B cell (primary cell): ENCODE results near the gene MUC4.

ENCODE experiments used
- EZH2 ChIP-seq: IDR thresholded peaks from 2 replicates; pipeline ENCODE4 v1.6.1; 2012; ENCODE audit warnings: borderline replicate concordance, low read depth, mild to moderate bottlenecking, moderate library complexity, low read length; ENCODE audit not compliant: insufficient read depth, poor library complexity, severe bottlenecking
- TF ChIP-seq, protein P1 (sequence below): fragments of 200-600 bp; IDR thresholded peaks from one replicate; pipeline ENCODE4 v1.8.0; 2022; ENCODE audit warnings: antibody characterized with exemption, mild to moderate bottlenecking

DNA sequence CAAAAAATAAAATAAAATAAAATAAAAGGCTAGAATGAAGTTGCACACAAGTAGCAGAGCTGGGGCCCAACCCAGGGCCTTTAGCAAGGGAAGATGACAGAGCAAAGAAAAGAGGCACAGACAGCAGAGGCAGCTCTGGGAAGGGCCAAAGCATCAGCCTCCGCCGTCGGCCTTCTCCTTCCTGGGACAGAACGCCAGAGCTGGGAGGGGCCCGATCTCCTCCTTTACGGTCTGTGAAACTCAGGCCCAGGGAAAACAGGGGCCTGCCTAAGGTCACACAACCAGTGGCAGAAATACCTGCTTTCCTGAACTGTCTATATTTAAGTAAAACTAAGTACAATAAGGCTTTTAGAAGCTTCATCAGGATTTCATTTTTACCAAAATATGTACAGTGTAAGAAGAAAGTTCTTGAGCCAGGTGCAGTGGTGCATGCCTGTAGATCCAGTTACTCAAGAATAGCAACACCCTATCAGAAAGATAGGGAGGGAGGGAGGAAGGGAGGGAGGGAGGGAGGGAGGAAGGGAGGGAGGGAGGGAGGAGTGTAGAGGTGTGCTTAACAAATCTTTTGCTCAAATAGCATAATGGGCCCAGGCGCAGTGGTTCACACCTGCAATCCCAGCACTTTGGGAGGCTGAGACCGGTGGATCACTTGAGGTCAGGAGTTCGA lies 43.0 kb upstream of the MUC4 start:
- no peak for TF ChIP-seq EZH2
- TF ChIP-seq, protein P1, sequence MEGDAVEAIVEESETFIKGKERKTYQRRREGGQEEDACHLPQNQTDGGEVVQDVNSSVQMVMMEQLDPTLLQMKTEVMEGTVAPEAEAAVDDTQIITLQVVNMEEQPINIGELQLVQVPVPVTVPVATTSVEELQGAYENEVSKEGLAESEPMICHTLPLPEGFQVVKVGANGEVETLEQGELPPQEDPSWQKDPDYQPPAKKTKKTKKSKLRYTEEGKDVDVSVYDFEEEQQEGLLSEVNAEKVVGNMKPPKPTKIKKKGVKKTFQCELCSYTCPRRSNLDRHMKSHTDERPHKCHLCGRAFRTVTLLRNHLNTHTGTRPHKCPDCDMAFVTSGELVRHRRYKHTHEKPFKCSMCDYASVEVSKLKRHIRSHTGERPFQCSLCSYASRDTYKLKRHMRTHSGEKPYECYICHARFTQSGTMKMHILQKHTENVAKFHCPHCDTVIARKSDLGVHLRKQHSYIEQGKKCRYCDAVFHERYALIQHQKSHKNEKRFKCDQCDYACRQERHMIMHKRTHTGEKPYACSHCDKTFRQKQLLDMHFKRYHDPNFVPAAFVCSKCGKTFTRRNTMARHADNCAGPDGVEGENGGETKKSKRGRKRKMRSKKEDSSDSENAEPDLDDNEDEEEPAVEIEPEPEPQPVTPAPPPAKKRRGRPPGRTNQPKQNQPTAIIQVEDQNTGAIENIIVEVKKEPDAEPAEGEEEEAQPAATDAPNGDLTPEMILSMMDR: no peak
